HG02938 (cell line): ENCODE results near the gene TRABD.
"Not testable (repeated sequence)": the region's sequence is repeated elsewhere in the genome, so short reads cannot be mapped to it uniquely, and the experiment has no call there.

Source experiments
- ATAC-seq: cut with Tn5 transposase; IDR thresholded peaks from one replicate; pipeline ENCODE4 v1.9.1; 2021; ENCODE audit warnings: mild to moderate bottlenecking, moderate library complexity; ENCODE audit not compliant: unreplicated experiment

The TRABD gene, protein sequence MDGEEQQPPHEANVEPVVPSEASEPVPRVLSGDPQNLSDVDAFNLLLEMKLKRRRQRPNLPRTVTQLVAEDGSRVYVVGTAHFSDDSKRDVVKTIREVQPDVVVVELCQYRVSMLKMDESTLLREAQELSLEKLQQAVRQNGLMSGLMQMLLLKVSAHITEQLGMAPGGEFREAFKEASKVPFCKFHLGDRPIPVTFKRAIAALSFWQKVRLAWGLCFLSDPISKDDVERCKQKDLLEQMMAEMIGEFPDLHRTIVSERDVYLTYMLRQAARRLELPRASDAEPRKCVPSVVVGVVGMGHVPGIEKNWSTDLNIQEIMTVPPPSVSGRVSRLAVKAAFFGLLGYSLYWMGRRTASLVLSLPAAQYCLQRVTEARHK

GRCh38 chr22:50185375-50186087, at the start of gene TRABD:
TRABD (plus strand) TSS chr22:50185913; CDS start chr22:50193061, 7,148 bp downstream.
- no peak for ATAC-seq

DNA sequence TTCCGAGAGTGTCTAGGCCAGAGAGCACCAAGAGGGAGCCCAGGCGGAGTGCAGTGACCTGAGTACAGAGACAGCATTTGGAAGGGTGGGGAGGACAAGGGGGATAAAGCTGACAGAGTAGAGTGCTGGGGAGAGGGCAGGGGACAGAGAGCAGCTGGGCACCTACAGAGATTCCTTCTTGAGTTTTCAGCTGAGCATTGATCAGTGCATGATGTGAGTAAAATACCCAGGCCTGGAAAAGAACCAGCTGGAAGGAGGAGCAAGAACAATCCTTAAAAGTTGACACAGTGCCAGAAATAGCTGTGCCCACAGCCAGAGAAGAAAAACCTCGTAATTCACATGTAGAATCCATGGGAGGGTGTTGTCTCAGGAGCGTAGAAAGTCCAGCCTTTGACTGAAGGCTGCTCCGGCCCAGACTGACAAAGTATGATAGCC, 49.1 kb upstream of the TRABD start:
- ATAC-seq: no peak

DNA sequence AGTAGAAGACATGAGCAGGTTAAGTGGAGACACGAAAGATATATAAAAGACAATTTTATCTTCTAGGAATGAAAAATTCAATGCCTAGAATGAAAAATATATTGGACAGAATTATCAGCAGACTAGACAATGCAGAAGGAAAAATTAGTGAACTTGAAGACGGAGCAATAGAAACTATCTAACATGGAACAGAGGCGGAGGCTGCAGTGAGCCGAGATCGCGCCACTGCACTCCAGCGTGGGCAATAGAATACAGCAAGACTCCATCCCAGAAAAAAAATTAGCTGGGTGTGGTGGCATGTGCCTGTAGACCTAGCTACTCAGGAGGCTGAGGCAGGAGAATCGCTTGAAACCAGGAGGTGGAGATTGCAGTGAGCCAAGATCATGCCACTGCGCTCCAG, 48.4 kb upstream of the TRABD start:
- not testable (repeated sequence) for ATAC-seq

- ATAC-seq: no peak
These were observed 47.7 kb upstream of the TRABD start for GRCh38 chr22:50138041-50138440.

DNA sequence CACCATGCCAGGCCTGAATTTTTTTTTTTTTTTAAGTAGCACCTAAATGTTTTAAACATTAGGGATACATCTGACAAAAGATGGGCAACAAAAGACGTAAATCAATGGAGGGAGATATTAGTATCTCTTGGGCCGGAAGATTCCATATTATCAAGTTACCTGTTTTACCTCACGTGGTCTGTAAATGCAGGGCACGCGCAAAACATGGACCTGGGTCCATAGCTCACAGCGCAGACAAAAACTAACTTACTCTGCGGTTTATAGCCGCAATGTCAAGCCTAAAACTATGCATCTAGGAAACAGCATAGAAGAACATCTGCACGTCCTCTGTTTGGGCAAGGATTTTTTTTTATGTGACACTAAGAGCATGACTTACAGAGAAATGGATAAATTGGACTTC, 46.7 kb upstream of the TRABD start:
- ATAC-seq: no peak

GRCh38 chr22:50139843-50140415, 45.8 kb upstream of the TRABD start:
- no peak for ATAC-seq

- ATAC-seq: no peak
These were observed 45.1 kb upstream of the TRABD start for GRCh38 chr22:50140615-50141014.

DNA sequence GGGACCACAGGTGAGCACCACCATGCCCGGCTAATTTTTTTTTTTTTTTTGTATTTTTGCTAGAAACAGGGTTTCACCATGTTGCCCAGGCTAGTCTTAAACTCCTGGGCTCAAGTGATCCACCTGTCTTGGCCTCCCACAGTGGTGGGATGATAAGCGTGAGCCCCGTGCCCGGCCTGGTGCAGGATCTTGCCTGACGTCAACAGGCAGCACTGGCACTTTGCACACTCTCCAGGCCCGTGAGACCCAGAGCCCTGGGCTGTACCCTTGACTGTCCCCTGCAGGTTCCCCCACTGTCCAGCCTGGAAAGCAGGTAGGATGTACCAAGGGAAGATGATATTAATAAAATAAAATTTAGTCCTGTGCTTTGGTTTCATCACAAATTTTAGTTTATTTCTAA, 44.3 kb upstream of the TRABD start:
- ATAC-seq: no peak

GRCh38 chr22:50141891-50142363, 43.8 kb upstream of the TRABD start:
- no peak for ATAC-seq

DNA sequence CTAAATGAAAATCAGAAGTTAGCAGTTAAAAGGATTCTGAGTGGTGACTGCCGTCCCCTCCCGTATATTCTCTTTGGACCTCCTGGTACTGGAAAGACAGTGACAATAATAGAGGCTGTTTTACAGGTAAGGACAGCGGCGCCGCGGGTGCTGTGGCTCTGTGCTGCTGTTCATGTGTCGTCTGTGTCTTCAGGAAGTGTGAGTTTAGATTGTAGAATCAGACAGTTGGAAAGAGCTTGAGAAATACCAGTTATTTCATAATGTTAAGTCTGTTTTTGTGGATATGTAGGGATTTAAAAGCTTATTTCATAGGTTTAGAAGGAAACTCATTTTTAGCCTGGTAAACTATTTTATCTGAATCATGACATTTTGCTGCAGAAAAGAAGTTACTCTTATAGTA, 42.6 kb upstream of the TRABD start:
- no peak for ATAC-seq

GRCh38 chr22:50144005-50144614, 41.6 kb upstream of the TRABD start:
- ATAC-seq: no peak

DNA sequence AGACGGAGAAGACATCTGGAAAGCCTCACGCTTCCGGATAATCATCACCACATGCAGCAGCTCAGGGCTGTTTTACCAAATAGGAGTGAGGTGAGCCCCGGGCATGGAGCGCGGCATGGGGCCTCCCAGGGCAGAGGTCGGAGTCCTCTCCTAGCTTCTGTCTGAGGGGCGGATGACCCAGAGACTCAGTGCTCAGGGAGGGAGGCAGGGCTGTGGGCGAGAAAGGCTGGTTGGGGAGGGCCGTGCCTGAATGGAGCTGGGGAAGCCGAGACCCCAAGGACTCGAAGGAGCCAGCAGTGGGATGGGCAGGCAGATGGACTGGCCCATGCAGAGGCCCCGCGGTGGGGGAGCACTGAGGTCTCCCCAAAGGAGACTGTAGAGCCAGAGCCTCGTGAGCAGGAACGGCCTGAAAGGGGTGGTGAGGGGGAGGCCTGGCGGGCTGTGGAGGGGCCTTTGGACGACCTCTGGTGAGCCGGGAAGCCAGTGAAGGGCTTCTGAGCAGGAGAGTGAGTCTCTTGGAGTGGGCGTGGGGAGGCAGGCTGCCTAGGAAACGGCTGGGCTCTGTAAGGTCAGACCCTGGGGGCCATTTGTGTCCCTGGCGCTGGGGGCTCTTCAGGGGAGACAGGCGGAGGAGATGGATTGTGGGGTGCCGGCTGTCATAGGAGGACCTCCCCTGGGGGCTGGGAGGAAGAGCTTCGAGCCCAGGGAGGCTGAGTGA, 39.8 kb upstream of the TRABD start:
- ATAC-seq: no peak

DNA sequence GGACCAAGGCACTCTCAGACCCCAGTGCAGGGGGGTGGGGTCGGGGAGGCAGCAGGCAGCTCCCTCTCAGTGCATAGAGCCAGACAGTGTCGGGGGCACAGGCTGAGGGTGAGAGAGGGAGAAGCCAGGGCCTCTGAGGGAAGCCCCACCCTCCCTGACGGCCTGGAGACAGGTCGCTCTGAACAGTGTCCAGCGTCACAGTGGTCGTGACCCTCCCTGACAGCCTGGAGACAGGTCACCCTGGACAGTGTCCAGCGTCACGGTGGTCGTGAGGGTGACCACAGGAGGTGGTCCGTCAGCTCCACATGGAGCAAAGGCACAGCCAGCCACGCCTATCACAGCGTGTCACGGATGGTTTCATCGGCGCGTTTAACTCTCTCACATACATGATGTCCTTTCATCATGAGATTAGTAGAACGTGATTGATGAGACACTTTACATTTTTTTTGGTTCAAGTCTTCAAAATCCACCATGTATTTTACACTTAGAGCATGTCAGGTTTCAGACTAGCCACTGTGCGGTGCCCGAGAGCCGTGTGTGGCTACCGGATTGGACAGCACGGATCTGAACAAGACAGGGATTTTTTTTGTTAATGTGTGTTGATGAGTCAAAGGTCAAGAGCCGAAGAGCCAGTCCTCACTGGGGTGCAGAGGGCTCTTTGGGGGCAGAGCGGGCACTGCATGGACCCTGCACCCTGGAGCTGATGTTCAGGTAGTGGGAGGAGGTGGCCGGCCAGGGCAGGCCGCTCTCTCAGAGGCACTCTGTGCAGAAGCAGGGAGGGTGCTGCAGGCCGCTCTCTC, 39.1 kb upstream of the TRABD start:
- ATAC-seq: no peak

DNA sequence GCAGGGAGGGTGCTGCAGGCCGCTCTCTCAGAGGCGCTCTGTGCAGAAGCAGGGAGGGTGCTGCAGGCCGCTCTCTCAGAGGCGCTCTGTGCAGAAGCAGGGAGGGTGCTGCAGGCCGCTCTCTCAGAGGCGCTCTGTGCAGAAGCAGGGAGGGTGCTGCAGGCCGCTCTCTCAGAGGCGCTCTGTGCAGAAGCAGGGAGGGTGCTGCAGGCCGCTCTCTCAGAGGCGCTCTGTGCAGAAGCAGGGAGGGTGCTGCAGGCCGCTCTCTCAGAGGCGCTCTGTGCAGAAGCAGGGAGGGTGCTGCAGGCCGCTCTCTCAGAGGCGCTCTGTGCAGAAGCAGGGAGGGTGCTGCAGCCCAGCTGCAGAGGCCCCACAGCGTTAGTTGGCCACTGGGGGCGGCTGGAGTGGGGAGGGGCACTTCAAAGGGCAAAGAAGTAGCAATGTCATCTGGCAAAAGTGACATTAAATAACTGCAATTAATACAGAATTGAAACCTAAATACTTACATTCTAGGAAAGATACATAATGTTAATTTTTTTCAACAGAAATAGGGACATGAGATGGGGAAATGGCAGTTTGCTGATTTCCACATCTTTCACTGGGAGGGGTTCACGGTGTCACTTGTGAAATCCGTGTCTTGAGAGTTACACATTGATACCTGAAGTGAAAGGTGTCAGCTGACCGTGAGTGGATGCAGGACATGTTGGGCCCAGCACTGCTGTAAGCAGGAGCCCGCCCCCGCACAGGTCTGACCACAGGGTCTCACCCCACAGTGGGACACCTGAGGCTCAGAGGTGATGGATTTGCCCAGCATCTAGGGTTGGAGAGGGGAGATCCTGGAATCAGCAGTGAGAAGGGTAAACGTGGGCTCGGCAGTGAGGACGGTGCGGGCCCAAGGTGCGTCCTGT, 38.2 kb upstream of the TRABD start:
- not testable (repeated sequence) for ATAC-seq

GRCh38 chr22:50148166-50148500, 37.6 kb upstream of the TRABD start:
- ATAC-seq: no peak

- no peak for ATAC-seq
These were observed 36.6 kb upstream of the TRABD start for GRCh38 chr22:50148991-50149721.

DNA sequence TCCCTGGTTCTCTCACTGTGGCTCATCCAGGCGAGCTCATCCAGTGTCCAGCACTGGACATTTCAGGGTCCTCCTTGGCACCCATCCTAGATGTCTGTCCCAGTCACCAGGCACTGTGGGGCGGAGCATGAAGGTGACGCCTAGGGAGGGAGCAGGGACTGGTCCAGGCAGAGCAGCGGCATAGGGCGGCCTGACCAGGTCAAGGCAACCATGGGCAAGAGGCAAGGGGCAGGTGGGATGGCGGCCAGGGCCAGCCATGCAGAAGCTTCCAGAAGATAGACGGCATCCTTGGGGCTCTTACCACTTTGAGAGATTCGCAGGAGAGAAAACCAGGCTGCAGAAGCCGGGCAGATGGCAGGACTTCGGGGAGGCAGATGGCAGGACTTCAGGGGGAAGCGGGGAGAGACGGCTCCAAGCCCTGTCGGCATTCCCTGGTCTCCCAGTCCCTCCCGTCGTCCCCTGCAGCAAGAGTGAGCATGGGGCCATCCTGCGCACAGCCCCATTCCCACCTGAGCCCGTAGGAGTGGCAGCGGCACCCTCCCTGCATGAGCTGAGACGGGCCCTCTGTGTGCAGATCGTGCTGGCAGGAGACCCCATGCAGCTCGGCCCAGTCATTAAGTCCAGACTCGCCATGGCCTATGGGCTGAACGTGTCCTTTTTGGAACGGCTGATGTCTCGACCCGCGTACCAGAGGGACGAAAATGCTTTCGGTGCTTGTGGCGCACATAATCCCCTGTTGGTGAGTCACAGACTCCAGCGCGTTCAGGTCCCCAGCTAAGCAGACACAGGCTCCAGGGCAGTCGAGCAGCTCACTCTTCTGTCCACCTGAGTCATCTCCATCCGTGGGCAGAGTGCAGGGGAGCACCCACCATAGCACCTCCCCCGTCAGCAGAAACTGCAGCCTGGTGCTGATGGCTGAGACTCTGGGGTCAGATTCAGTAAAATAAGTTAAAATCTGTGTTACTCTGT, 35.3 kb upstream of the TRABD start:
- ATAC-seq: no peak
